Gastroesophageal sphincter (tissue), 4 donors: ENCODE measurements around the gene CCDC27. TPM values are rescaled to one million over a fixed set of nuclear protein-coding genes. Genes with fewer than 3 reads are reported as not detected.
"Not testable (repeated sequence)": the region's sequence is repeated elsewhere in the genome, so short reads cannot be mapped to it uniquely, and the experiment has no call there.

Experiments used
- ATAC-seq: fragments of 150-250 bp; one replicate; pipeline ENCODE4 v1.9.1; 2016; ENCODE audit warnings: mild to moderate bottlenecking, moderate library complexity
- H3K27ac ChIP-seq, 4 donors: fragments of 200-600 bp; sonication (generic) in 3 of 4; 1 replicate in 3 of 4; 2 replicates in 1 of 4; pipeline ENCODE4 v1.5.1; 2016 to 2019
- H3K27me3 ChIP-seq: fragments of 200-600 bp; sonication (generic); one replicate; pipeline ENCODE4 v1.5.1; 2019
- H3K36me3 ChIP-seq, 2 donors: fragments of 200-600 bp; sonication (generic); one replicate each; pipeline ENCODE4 v1.5.1; 2019; ENCODE audit warnings: control low read depth in 1 of 2
- H3K4me1 ChIP-seq, 3 donors: fragments of 200-600 bp; sonication (generic); 1 replicate in 2 of 3; 2 replicates in 1 of 3; pipeline ENCODE4 v1.5.1; 2016 to 2019; ENCODE audit warnings: control low read depth in 2 of 3
- H3K4me3 ChIP-seq, 2 donors: fragments of 200-600 bp; sonication (generic); one replicate each; pipeline ENCODE4 v1.5.1; 2019; ENCODE audit warnings: mild to moderate bottlenecking in 1 of 2, moderate library complexity in 1 of 2
- H3K9me3 ChIP-seq, 3 donors: fragments of 200-600 bp; sonication (generic); one replicate each; pipeline ENCODE4 v1.5.1; 2017 to 2019; ENCODE audit warnings: control low read depth in 2 of 3
- CTCF ChIP-seq, 4 experiments: fragments of 200-600 bp in 2 of 4; fragments of 450-650 bp in 2 of 4; sonication (generic) in 1 of 4; IDR thresholded peaks; one replicate each; pipeline ENCODE4 v1.5.1; 2017 to 2019; ENCODE audit warnings: antibody characterized with exemption in 4 of 4, mild to moderate bottlenecking in 2 of 4, moderate library complexity in 2 of 4
- EP300 ChIP-seq: sonication (generic); formaldehyde crosslinking; IDR thresholded peaks from one replicate; pipeline ENCODE4 v1.6.1; 2017; ENCODE audit warnings: antibody characterized with exemption, mild to moderate bottlenecking
- POLR2A ChIP-seq, 2 donors: fragments of 450-650 bp; IDR thresholded peaks; one replicate each; pipeline ENCODE4 v1.6.1; 2017; ENCODE audit warnings: antibody characterized with exemption in 2 of 2, mild to moderate bottlenecking in 2 of 2, moderate library complexity in 1 of 2
- POLR2AphosphoS5 ChIP-seq: sonication (generic); formaldehyde crosslinking; IDR thresholded peaks from one replicate; pipeline ENCODE4 v1.6.1; 2017; ENCODE audit warnings: antibody characterized with exemption
- WGBS, 2 donors: methylation state at CpG; one replicate each; pipeline ENCODE4 v1.1.5; 2018; ENCODE audit warnings: low coverage in 1 of 2; 5-methylcytosine and 5-hydroxymethylcytosine counted together
- total RNA-seq, 4 donors: library from RNA; depleted of rRNA; stranded (reverse); fragments of >200 nt; gene quantifications; one replicate each; pipeline ENCODE4 v1.1.0, GENCODE V29; 2016

The CCDC27 gene
- total RNA-seq, 4 donors from 2014 or later: not detected

- ATAC-seq: no peak
- TF ChIP-seq EP300 (no peak), CTCF (IDR thresholded peaks at IDR 0.05) (no peak), POLR2AphosphoS5 (no peak), POLR2A (IDR thresholded peaks at IDR 0.05) (no peak)
- Histone ChIP-seq H3K27me3 (peaks cover 25% of the 10 kb centered on the region), H3K27ac (no peak overlapping the region), H3K36me3 (no peaks in the 10 kb centered on the region), H3K9me3 (no peaks in the 10 kb centered on the region), H3K4me3 (no peak overlapping the region), H3K4me1 (peaks cover 0 to 15% (median 5%) of the 10 kb centered on the region in 3 donors)
- WGBS, 2 donors: 43 to 100% methylated on average over 1 of the region's 11 CpGs
These were observed 47.9 kb downstream of the CCDC27 start for GRCh38 chr1:3799976-3800685.

GRCh38 chr1:3800795-3801194, 48.5 kb downstream of the CCDC27 start:
- H3K27ac ChIP-seq, H3K4me1 ChIP-seq, ATAC-seq, H3K9me3 ChIP-seq, H3K36me3 ChIP-seq, H3K4me3 ChIP-seq: not testable (repeated sequence)
- peaks cover 25% of the 10 kb centered on the region for H3K27me3 ChIP-seq
- 78 to 83% methylated on average over 3 of the region's 3 CpGs for WGBS, 2 donors

- Histone ChIP-seq H3K4me3 (no peak overlapping the region), H3K27ac (no peak overlapping the region), H3K4me1 (no peaks in the 10 kb centered on the region), H3K27me3 (peaks cover 37% of the 10 kb centered on the region), H3K36me3 (no peaks in the 10 kb centered on the region), H3K9me3 (no peaks in the 10 kb centered on the region)
- TF ChIP-seq POLR2AphosphoS5: no peak
- TF ChIP-seq CTCF (IDR thresholded peaks at IDR 0.05): no peak
- no peak for TF ChIP-seq POLR2A (IDR thresholded peaks at IDR 0.05)
- no peak for TF ChIP-seq EP300
- WGBS, 2 donors: 54 to 58% methylated on average over 11 to 15 of the region's 19 CpGs
- ATAC-seq: no peak
These were observed 51.8 kb downstream of the CCDC27 start for GRCh38 chr1:3803905-3804626.

- not testable (repeated sequence) for H3K27ac ChIP-seq, ATAC-seq, H3K36me3 ChIP-seq, H3K4me3 ChIP-seq, H3K4me1 ChIP-seq, H3K9me3 ChIP-seq
- WGBS, 2 donors: 28 to 46% methylated on average over 4 to 7 of the region's 7 CpGs
- H3K27me3 ChIP-seq: peaks cover 41% of the 10 kb centered on the region
These were observed 52.3 kb downstream of the CCDC27 start for GRCh38 chr1:3804627-3804944.

- no peaks in the 10 kb centered on the region for H3K36me3 ChIP-seq
- H3K27me3 ChIP-seq: peaks cover 37% of the 10 kb centered on the region
- TF ChIP-seq EP300: no peak
- TF ChIP-seq POLR2A (IDR thresholded peaks at IDR 0.05): no peak
- TF ChIP-seq POLR2AphosphoS5: no peak
- no peak for TF ChIP-seq CTCF (IDR thresholded peaks at IDR 0.05)
- 64 to 77% methylated on average over 3 to 11 of the region's 11 CpGs for WGBS, 2 donors
- ATAC-seq: no peak
- no peaks in the 10 kb centered on the region for H3K4me1 ChIP-seq
- H3K9me3 ChIP-seq: no peaks in the 10 kb centered on the region
- no peak overlapping the region for H3K27ac ChIP-seq
- H3K4me3 ChIP-seq: no peak overlapping the region
These were observed 52.8 kb downstream of the CCDC27 start for GRCh38 chr1:3805038-3805437.

- no peaks in the 10 kb centered on the region for H3K9me3 ChIP-seq
- no peak overlapping the region for H3K4me3 ChIP-seq
- no peak overlapping the region for H3K27ac ChIP-seq
- TF ChIP-seq POLR2A (IDR thresholded peaks at IDR 0.05) (no peak), CTCF (IDR thresholded peaks at IDR 0.05) (no peak), POLR2AphosphoS5 (no peak), EP300 (no peak)
- H3K4me1 ChIP-seq: no peaks in the 10 kb centered on the region
- no peak for ATAC-seq
- peaks cover 27% of the 10 kb centered on the region for H3K27me3 ChIP-seq
- H3K36me3 ChIP-seq: no peaks in the 10 kb centered on the region
- WGBS, 2 donors: 88 to 100% methylated on average over 1 to 4 of the region's 5 CpGs
These were observed 55.5 kb downstream of the CCDC27 start for GRCh38 chr1:3807769-3808168.
